Activated CD4-positive, alpha-beta T cell treated with anti-CD3 and anti-CD28 coated beads, Interleukin-2, amount 50 U/mL, for 4 hours (primary cell): ENCODE results near the gene ARL11.

ENCODE experiments used
- DNase-seq, 2 experiments: peaks; one replicate each; pipeline ENCODE4 v3.0.0-alpha.2; 2020

The ARL11 gene

DNA sequence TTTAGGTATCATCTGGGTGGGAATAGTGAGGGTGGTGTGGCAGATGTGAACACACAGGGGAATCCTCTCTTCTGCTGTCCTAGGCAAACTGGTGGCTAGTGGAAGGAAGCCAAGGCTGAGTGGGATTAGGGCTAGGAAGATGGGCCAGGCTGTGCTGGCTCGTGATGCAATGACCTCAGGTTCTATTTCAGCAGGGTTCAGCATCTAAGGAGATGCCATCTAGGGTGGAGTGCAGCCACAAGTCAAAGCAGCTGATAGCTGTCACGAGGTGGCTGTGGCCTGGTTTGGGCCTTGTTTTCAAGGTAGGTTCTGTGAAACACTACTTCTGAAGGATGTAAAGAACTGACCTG is 21.6 kb downstream of the ARL11 start:
- DNase-seq, result no peak

DNA sequence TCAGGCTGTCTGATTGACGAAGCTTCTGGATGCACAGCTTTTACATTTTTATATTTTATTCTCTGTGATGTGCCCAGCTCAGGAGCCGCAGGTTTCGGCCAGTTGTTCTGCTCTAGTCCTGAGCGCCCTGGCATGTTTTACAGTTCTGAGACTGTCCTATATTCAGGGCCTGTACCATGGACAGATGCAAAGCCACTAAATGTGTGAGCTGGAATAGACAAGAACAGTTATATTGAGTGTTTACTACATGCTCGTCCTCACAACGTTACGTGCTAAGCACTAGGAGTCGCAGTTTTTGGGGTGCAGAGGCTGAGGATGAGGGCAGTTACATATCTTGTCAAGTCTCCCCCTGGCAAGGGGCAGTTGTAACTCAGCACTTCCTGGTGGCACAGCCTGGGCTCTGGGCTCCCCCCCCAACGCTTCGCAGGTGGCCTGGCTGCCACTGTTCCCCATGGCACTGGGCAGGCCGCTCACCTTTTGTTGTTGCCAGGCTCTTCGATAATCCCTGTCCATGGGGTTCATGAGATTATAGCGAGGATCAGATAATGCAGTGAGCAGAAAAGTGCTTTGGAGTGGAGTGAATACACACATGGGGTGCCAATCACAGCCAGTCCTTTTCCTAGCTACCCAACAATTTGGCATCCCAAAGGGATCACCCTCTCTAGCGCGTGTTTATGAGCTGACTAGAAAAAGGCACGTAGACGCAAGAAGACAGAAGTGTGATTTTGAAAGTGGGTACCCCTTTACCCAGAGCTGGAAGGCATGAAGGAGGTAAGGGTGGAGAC is 23.5 kb downstream of the ARL11 start:
- DNase-seq, result no peak

DNA sequence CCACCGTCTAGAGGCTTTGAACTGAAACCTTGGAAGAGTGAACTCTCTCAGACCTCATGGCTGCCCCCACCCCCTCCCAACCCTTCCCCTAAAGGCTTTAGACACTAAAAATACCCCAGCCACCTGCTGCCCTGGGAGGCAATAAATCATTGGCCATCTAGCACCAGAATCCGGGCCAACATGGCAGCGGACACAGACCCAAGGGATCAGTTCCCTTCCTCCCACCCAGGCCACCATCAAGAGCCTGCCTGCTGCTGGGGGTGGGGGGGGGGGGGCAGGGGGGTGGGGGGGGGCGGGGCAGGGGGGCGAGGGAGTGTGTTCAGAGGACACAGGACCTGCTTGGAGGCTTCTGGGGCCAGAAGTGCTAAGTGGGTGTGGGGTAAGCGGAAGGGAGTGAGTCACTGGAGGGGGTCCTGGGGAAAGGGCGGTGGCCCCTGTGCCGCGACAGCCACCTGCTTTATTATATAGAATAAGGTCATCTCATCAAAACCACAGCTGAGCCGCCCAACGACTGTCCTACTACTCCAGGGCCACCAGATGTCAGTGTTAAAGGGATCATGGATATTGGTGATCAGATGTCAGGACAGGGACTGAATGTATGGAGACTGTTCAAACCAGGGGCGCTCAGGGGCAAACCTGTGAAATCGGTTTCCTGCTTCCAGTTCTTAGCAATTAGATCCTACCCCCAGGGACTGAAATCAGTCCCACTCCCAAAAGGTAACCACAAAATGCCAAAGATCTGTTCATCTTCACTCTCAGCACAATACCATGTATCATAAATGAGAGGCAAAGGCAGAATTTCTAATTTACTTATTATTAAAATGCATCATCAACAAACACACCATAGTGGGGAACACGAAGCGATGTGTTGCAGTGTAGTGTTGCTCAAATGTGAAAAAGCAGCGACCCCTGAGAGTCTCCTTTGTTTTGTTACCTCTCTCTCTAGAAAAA is 24.3 kb downstream of the ARL11 start:
- DNase-seq, result no peak

DNA sequence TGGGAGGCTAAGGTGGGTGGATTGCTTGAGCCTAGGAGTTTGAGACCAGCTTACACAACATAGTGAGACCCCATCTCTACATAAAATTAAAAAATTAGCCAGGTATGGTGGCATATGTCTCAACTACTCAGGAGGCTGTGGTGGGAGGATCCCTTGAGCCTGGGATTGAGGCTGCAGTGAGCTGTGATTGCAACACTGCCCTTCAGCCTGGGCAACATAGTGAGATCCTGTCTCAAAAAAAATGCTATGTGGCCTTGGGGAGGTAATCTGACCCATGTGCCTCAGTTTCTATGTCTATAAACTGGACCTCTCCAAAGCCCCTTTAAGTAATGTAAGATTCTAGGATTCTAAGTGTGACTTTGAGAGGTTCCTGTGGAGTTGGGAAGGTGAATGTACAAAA is 25.2 kb downstream of the ARL11 start:
- no peak for DNase-seq

DNA sequence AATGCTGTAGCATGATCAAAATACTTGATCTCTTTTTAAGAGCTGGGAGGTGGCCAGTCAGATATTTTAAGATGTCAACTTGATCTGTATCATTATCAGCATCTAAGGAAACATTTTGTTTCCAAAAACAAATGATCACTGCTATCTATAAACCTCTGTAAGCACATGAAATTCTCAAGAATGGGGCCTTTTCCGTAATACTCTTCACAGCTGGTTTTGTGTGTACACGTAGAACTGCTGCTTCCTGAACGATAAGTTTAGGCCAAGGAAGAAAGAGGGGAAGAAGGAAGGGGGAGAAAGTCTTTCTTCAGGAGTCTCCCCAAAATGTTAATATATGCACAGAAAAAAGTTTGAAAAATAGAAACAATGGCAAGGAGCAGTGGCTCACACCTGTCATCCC is 25.7 kb downstream of the ARL11 start:
- no peak for DNase-seq

DNA sequence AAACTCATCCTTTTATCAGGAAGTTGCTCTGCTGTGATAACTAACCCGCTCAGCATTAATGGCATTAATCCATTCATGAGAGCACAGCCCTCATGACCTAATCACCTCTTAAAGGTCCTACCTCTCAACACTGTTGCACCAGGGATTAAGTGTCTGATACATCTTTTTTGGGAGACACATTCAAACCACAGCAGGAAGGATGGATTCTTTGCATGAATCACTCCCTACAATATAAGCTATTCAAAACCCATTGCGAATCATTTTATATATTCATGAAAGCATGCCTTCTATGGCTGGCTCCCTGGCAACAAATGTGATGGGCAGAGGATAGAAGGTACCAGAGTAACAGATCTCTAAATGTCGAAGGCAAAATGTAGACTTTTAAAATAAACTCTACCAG is 27.6 kb downstream of the ARL11 start:
- no peak for DNase-seq

DNA sequence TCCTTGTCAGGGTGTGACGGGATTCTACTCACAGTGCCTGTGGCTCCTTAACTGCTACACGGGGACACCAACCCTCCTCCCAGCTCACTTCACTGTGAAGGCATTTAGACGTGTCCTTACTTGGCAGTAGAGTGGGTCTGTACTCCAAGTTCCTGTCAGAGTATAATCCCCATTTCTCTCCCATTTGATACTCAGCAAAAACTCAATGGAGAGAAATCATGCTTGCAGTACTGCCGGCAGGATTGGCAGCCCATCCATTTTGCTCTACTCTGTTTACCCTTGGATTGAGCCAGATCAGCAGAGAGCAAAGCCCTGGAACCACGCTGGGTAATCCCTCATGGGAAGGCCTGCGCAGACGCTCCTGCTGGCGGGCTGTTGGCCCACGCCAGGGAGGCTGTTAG is 28.9 kb downstream of the ARL11 start:
- DNase-seq, result no peak

DNA sequence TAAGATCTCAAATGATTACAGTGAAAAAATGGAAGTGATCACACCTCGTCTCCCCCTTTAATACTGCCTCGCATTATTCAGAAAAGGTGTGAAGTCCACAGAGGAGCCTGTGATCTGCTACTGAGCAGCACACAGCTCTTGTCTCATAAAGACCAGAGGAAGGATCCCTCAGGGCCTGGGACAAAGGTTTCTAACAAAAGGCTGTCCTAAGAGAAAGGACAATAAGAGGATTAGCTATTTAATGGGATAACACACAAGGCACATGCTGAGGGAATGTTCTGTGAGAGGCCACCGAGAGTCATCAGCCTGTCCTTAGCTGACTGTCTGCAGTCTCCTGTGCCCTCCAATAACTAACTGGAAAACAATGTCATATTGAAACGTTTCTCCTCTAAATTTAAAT is 36.3 kb downstream of the ARL11 start:
- no peak for DNase-seq

DNA sequence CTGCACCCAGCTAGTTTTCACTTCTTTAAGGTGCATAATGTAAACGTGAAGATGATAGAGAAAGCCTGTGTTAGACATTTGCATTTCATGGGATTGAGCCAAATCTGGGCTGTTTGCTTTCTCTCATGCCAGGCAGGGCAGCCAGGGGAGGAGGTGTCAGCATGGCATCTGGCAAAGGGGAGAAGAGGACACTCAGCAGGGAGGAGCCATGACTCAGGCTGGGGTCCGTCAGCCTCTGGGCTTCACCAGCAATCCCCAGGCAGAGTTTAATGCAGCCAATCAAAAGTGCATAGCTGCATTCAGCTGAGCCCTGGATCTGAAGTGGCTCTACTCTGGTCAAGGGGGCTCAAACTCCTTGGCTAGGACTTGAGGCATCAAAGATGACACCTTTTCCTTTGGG is 39.5 kb downstream of the ARL11 start:
- no peak for DNase-seq

DNA sequence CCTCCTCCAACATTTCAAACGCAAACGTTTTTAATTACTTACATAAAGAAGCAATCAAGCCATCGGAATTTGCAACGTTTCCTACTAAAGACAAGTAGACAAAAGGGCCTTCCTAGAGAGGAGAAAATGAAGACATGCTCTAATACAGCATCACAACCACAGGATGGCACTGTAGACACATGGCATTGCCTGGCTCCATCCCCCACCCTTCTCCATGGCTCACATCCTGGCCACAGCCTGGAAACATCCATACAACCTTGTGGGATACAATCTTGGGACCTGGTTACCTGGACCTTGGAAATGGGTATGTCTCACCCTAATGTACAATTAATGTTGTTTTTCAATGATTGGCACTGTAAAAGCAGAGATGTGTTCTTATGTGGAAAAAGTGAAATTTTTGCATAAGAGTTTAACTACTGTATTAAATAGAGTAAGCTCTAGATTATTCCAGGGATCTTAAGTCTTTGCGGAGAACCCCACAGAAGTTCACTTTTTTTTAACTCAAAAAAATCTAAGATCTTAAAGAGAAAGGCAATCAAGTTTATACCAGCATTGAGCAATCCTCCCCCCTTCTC is 41.5 kb downstream of the ARL11 start:
- peak in 1 of 2 experiments; percentile 14 for DNase-seq

DNA sequence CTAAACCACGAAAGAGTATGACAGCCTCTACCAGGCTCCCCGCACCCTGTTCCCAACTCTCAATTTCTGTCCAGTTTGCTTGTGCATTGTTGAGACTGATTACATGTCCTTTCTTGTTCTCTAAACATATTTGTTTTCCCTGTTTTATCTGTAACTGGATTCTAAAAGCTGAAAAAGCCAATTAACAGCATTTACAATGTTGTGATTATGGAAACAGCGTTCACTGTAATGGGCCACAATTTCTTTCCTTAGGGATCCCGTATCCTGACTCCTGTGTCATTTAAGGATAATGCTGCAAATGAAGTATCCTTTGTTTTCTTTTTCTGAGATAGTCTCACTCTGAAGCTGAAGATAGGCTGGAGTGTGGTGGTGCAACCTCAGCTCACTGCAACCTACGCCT is 42.5 kb downstream of the ARL11 start:
- no peak for DNase-seq

DNA sequence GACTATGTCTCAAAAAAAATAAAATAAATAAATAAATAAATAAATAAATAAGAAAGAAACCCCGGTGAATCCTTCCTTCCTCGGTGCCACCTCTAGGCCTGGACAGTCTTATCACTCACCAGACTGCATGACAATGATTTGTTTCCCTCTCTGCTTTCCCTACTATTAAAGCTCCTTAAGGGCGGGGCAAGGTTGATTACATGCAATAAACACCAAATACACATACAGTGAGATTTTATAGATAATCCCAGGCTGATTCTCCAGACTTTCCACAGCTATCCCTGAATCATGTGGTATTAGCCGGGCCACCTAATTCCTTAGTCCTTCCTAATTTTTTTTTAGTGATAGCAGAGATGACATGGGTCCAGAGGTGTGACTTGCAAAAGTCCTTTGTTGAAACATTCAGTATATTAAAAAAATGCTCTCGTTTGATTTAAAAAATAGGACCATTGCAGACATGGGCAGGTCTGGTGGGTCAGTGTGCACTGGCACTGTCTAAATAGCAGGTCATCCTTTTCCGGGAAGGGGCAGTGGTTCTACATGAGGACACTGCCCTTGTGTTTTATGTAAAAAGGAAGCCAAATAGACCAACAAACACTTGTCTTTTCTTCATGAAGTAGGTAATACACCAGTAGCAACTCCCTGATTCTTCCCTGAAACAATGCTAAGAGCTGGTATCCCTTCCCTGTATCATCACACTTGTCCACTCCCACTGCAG is 48.4 kb downstream of the ARL11 start:
- DNase-seq, result no peak

DNA sequence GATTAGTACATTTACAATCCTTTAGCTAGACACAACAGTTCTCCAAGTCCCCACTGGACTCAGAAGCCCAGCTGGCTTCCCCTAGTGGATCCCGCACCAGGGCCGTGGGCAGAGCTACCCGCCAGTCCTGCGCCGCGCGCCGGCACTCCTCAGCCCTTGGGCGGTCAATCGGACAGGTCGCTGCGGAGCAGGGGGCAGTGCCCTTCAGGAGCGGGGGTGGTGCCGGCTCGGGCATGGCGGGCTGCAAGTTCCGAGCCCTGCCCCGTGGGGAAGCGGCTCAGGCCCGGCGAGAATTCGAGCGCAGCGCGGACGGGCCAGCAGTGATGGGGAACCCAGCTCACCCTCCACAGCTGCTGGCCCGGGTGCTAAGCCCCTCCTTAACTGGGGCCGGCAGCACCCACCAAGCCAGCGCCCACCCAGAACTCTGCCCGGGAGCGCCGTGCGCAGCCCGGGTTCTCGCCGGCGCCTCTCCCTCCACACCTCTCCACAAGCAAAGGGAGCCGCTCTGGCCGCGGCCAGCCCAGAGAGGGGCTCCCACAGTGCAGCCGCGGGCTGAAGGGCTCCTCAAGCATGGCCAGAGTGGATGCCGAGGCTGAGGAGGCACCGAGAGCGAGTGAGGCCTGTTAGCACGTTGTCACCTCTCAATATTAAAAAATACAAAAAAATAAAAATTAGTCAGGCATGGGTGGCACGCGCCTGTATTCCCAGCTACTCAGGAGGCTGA is 50.0 kb downstream of the ARL11 start:
- DNase-seq, result no peak

DNA sequence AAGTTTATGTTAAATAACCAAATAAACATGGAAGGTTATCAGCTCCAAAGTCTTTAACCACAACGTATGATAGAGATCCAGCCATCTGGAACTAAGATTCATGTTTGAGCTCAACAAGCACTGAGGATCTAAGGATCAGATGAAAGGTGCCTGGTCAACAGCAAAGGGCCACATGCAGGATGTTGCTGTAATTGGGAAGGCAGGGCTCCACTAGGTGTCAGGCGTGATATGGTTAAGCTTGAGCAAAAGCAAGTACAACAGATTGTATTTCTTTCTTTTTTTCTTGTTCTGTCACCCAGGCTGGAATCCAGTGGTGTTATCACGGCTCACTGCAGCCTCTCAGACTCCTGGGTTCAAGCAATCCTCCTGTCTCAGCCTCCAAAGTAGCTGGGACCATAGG is 50.9 kb downstream of the ARL11 start:
- DNase-seq, result no peak

DNA sequence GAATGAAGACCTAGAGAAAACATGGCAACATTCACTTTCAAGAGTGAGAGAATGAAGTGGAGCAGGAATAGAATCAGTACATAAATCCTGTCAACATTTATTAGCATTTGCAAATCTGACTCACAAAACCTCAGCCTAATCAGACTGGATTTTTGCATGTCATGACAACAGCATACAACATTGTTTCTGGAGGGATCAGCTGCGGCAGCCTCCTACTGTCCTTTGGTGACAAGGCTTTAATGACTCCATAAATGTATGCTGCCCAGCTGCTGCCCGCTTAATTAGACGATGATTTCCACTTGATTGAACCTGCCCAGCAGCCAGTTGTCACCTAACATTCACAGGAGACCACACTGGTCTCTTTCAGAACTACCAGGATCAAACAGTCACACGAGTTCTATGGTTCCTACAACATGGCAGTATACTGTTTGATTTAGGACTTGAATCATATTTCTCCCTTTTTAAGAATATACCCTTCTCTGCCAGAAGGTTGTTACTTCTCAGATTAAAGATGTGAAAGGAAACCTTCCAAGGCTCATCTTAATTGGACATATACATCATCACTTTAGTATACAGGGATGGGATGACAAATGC is 53.6 kb downstream of the ARL11 start:
- no peak for DNase-seq
